ENCODE measurements around the gene ASB13. TPM values are rescaled to one million over a fixed set of nuclear protein-coding genes. Genes with fewer than 3 reads are reported as not detected.
"Not testable (repeated sequence)": the region's sequence is repeated elsewhere in the genome, so short reads cannot be mapped to it uniquely, and the experiment has no call there.

Gene ASB13
- total RNA-seq, 1 experiment from 2014 or later, result 25.9 TPM

- H3K9ac ChIP-seq (ENCODE audit: low read length); H3K9me3 ChIP-seq (ENCODE audit: control insufficient read depth in 1 of 2, insufficient read depth in 1 of 2, low read depth in 1 of 2, low read length in 2 of 2); H3K9me2 ChIP-seq (ENCODE audit: insufficient read depth); H3K79me2 ChIP-seq (ENCODE audit: insufficient read depth, low read length); H3K27me3 ChIP-seq (ENCODE audit: insufficient read depth, low read length); ATAC-seq; CTCF ChIA-PET; H3K36me3 ChIP-seq (ENCODE audit: control insufficient read depth in 1 of 2, insufficient read depth in 2 of 2, low read length in 2 of 2); H4K20me1 ChIP-seq (ENCODE audit: insufficient read depth); H3K27ac ChIP-seq (ENCODE audit: low read depth, low read length); H3K4me3 ChIP-seq (replicated peaks in 1 of 2; ENCODE audit: low read depth in 1 of 2, low read length in 2 of 2); BruUV-seq (replicated peaks); H3K4me1 ChIP-seq (ENCODE audit: control insufficient read depth in 1 of 2, insufficient read depth in 2 of 2, low read length in 2 of 2); POLR2A ChIA-PET; RAD21 ChIA-PET (ENCODE audit: low non-redundant PET in 1 of 2, low total read pairs in 2 of 2, uncharacterized antibody in 2 of 2, unreplicated experiment in 2 of 2); H3K4me2 ChIP-seq (ENCODE audit: low read length); DNase-seq (ENCODE audit: low read depth, low spot score); H2AFZ ChIP-seq (ENCODE audit: low read depth, low read length, poor library complexity, severe bottlenecking): not testable (repeated sequence)
- intact Hi-C loops (cut with micrococcal nuclease), result loop anchor here (10.0 kb wide), 1 partner anchor 807 kb away; no protein-coding TSS in a partner anchor
These were observed 45.0 kb downstream of the ASB13 start for GRCh38 chr10:5621371-5621770.

- DNase-seq (ENCODE audit: low read depth, low spot score) (no peak), ATAC-seq (no peak)
- H2AFZ ChIP-seq (ENCODE audit: low read depth, low read length, poor library complexity, severe bottlenecking), result no peak overlapping the region
- H3K4me3 ChIP-seq (replicated peaks in 1 of 2; ENCODE audit: low read depth in 1 of 2, low read length in 2 of 2), result no peak overlapping the region
- BruUV-seq (replicated peaks), result no TSS peak
- no peak overlapping the region for H3K4me2 ChIP-seq (ENCODE audit: low read length)
- H3K79me2 ChIP-seq (ENCODE audit: insufficient read depth, low read length), result no peaks in the 10 kb centered on the region
- ChIA-PET CTCF (interaction anchor here (1.1 kb wide), 1 partner anchor 9 kb away, joined by 4 read pairs; no protein-coding TSS in a partner anchor), RAD21 (ENCODE audit: low non-redundant PET in 1 of 2, low total read pairs in 2 of 2, uncharacterized antibody in 2 of 2, unreplicated experiment in 2 of 2) (no interaction called here), POLR2A (no interaction called here)
- no peaks in the 10 kb centered on the region for H3K27me3 ChIP-seq (ENCODE audit: insufficient read depth, low read length)
- H4K20me1 ChIP-seq (ENCODE audit: insufficient read depth), result no peaks in the 10 kb centered on the region
- H3K4me1 ChIP-seq (ENCODE audit: control insufficient read depth in 1 of 2, insufficient read depth in 2 of 2, low read length in 2 of 2), result peaks cover 0 to 6% of the 10 kb centered on the region in 2 experiments; a peak in 2 of 4 replicates
- no peak for TF ChIP-seq EZH2 (IDR thresholded peaks at IDR 0.05)
- no peak for TF ChIP-seq SRF (IDR thresholded peaks at IDR 0.05; ENCODE audit: low read depth)
- no peak for TF ChIP-seq EZH2phosphoT487 (IDR thresholded peaks at IDR 0.05; ENCODE audit: borderline replicate concordance)
- TF ChIP-seq ZFX (IDR thresholded peaks at IDR 0.05), result no peak
- no peak for TF ChIP-seq POLR2AphosphoS5 (IDR thresholded peaks at IDR 0.05; ENCODE audit: low read depth, low read length)
- TF ChIP-seq CBX3 (IDR thresholded peaks at IDR 0.05; ENCODE audit: low read depth), result no peak
- no peak for TF ChIP-seq FOSL1 (IDR thresholded peaks at IDR 0.05; ENCODE audit: low read depth)
- TF ChIP-seq, protein P1, sequence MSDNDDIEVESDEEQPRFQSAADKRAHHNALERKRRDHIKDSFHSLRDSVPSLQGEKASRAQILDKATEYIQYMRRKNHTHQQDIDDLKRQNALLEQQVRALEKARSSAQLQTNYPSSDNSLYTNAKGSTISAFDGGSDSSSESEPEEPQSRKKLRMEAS (IDR thresholded peaks at IDR 0.05), result no peak
- TF ChIP-seq EGR1 (IDR thresholded peaks at IDR 0.05; ENCODE audit: low read depth), result no peak
- no peaks in the 10 kb centered on the region for H3K9me2 ChIP-seq (ENCODE audit: insufficient read depth)
- no peak overlapping the region for H3K9ac ChIP-seq (ENCODE audit: low read length)
- no peak overlapping the region for H3K27ac ChIP-seq (ENCODE audit: low read depth, low read length)
- intact Hi-C loops (cut with micrococcal nuclease), result loop anchor here (10.0 kb wide), 1 partner anchor 806 kb away; no protein-coding TSS in a partner anchor
- no peaks in the 10 kb centered on the region for H3K9me3 ChIP-seq (ENCODE audit: control insufficient read depth in 1 of 2, insufficient read depth in 1 of 2, low read depth in 1 of 2, low read length in 2 of 2)
- no peaks in the 10 kb centered on the region for H3K36me3 ChIP-seq (ENCODE audit: control insufficient read depth in 1 of 2, insufficient read depth in 2 of 2, low read length in 2 of 2)
These were observed 45.4 kb downstream of the ASB13 start for GRCh38 chr10:5620966-5621365.

Data from HCT116 (cell line).